ENCODE results near the gene TMEM242. TPM values are rescaled to one million over a fixed set of nuclear protein-coding genes. Genes with fewer than 3 reads are reported as not detected.

TMEM242 gene
- total RNA-seq, result 1 to 10 TPM; 2.7 to 8.0 (median 4.3) TPM

DNA sequence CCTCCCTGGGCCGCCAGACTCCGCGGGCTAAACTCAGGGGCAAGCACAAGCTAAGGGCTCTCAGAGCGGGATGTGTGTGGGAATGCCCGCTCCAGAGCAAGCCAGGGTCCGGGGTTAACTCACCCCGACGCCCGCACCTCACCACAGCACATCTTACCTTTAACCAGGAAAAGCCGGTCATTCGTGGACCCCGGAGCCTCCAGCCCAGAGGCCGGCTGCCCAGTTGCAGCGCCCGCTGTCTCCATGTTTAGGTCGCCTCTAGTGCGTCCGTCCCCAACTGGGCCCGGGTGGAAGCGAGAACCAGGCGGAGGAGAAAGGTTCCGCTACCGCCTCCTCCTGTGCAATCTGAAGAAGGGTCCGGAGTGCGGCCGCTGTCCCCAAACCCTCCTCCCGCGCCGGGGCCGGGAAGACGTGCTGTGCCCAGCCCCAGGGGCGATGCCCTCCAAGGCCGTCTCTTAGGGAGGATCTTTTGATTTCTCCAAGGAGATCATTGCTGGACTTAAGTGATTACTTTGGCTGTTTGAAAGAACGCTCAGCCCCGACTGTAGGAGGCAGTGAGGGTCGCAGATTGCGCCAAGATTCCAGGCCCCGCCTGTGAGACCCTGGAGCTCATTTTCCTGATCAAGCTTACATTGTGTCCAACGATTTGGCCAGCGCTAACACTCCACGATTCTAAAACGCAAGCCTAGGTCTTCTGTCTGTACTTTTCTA lies at the start of gene TMEM242:
TSS of gene TMEM242 (minus strand) at position 265 of the 711 bp plus-strand sequence. CDS start at position 245, 20 bp downstream.
- H3K4me1 ChIP-seq, result peaks cover 8 to 32% (median 11%) of the 10 kb centered on the region in 3 donors
- peak within 1 kb of the TSS; percentile 73 to 88 (median 82) for H3K4me3 ChIP-seq
- TF ChIP-seq, protein P1, sequence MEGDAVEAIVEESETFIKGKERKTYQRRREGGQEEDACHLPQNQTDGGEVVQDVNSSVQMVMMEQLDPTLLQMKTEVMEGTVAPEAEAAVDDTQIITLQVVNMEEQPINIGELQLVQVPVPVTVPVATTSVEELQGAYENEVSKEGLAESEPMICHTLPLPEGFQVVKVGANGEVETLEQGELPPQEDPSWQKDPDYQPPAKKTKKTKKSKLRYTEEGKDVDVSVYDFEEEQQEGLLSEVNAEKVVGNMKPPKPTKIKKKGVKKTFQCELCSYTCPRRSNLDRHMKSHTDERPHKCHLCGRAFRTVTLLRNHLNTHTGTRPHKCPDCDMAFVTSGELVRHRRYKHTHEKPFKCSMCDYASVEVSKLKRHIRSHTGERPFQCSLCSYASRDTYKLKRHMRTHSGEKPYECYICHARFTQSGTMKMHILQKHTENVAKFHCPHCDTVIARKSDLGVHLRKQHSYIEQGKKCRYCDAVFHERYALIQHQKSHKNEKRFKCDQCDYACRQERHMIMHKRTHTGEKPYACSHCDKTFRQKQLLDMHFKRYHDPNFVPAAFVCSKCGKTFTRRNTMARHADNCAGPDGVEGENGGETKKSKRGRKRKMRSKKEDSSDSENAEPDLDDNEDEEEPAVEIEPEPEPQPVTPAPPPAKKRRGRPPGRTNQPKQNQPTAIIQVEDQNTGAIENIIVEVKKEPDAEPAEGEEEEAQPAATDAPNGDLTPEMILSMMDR (IDR thresholded peaks at IDR 0.05), result peak in 5 of 6 experiments; percentile 26 to 48 (median 36)
- TF ChIP-seq POLR2A (IDR thresholded peaks at IDR 0.05), result peak in 3 of 4 donors; percentile 39 to 87 (median 83)
- intact Hi-C loops (cut with DNase I), result no loop called here
- H3K36me3 ChIP-seq, result peaks cover 0 to 37% (median 5%) of the 10 kb centered on the region in 3 donors
- WGBS, 2 donors, result 0% methylated on average over 10 of the region's 42 CpGs; no CpG with 5 or more reads in 1 of the 2 donors
- H3K9me3 ChIP-seq, result no peaks in the 10 kb centered on the region
- no peak for DNase-seq
- H3K27me3 ChIP-seq, result no peaks in the 10 kb centered on the region
- peak within 1 kb of the TSS; percentile 86 to 96 (median 93) for H3K27ac ChIP-seq

DNA sequence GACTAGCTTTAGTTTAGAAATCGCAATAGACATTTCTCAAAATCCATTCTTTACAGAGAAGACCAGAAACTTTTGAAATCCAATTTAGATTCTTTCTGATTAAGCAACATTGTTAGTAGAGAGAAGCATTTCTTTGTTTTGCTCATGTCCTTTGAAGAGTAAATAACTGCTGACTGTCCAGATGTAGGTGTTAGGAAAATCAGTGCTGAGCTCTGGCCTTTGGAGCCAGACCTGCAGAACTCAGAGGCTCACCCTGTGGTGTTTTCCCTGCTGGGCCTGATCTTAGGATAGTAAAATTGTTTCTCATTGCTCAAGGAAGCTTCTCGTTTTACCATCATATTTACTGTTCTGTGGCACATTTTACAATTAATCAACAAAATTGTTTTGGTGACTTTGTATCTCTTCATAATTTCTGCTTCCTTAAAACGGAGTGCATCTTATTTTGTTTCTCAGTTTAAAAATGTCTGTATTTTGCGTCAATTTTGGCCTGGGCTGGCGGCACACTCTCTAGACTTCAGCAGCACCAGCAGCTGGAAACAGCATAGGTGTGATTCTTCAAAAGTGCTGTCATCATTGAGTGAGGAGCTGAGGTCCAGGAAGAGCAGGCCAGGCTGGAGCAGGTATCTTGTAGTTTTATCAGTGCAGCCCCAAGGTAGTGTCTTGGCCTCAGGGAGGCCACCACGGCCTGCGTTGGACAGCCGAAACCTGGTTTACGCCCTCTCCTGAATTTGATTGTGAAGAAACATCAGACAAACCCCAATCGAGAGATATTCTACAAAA lies 49.4 kb upstream of the TMEM242 start:
- intact Hi-C loops (cut with DNase I), result no loop called here
- Histone ChIP-seq H3K36me3 (no peaks in the 10 kb centered on the region), H3K4me3 (no peak overlapping the region), H3K9me3 (no peaks in the 10 kb centered on the region), H3K27ac (no peak overlapping the region), H3K27me3 (peaks cover 0 to 8% (median 0%) of the 10 kb centered on the region in 4 donors), H3K4me1 (peaks cover 0 to 6% (median 0%) of the 10 kb centered on the region in 3 donors)
- WGBS, 2 donors, result 85 to 90% methylated on average over 8 to 10 of the region's 10 CpGs
- TF ChIP-seq, protein P1 (IDR thresholded peaks at IDR 0.05), result no peak
- TF ChIP-seq POLR2A (IDR thresholded peaks at IDR 0.05), result no peak
- DNase-seq, result no peak

DNA sequence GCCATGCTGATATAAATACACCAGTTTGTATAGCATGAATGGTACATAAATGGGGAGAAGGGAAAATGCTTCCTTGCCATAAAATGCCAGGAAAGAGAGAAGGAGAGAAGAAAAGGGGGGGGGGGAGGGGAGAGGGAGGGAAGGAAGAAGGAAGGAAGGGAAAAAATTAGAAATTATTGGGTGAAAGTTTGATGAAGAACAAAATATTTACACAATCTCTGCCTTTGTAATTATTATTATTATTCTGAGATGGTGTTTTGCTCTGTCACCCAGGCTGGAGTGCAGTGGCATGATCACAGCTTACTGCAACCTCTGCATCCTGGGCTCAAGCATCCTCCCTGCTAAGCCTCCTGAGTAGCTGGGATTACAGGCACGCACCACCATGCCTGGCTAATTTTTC lies 47.4 kb upstream of the TMEM242 start:
- Histone ChIP-seq H3K4me3 (no peak overlapping the region), H3K27ac (no peak overlapping the region), H3K4me1 (peaks cover 0 to 6% (median 0%) of the 10 kb centered on the region in 3 donors), H3K27me3 (peaks cover 0 to 21% (median 0%) of the 10 kb centered on the region in 4 donors), H3K36me3 (no peaks in the 10 kb centered on the region), H3K9me3 (no peaks in the 10 kb centered on the region)
- DNase-seq, result no peak
- intact Hi-C loops (cut with DNase I), result no loop called here
- TF ChIP-seq, protein P1 (IDR thresholded peaks at IDR 0.05), result no peak
- no peak for TF ChIP-seq POLR2A (IDR thresholded peaks at IDR 0.05)
- 89 to 90% methylated on average over 1 of the region's 1 CpG for WGBS, 2 donors

DNA sequence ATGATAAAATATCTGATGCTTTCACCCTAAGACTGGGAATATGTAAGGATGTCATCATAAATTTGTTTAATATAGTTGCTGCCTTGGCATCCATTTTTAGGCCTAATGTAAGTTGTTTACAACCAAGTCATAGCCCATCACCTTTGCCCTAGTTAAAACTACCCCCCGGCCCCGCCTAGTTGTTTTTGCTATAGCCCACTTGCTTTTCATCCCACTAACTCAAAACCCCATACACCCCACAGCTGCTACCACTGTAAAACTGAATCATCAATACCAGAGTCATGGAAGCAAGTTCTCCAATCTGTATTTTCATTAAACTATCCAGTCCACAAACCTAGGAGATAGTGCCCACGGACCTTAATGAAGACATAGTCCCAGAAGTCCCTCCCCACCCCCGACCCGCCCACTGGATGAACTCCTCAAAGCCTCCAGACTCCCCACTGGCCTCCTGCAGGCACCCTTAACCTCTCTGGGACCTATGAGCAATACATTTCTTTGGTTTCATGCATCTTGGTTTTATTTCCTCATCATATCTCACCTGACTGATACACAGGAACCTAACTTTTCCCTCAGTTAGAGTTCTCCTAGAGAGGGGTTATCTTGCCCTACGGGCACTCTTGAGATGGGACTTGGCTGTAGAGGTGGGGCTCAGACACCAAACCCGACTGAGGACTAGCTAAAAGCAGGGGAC lies 45.2 kb upstream of the TMEM242 start:
- WGBS, 2 donors, result 71 to 83% methylated on average over 4 to 5 of the region's 7 CpGs
- TF ChIP-seq, protein P1 (IDR thresholded peaks at IDR 0.05), result no peak
- TF ChIP-seq POLR2A (IDR thresholded peaks at IDR 0.05), result no peak
- intact Hi-C loops (cut with DNase I), result no loop called here

More for the DNA sequence above, 45.2 kb upstream of the TMEM242 start:
- DNase-seq, result no peak
- no peaks in the 10 kb centered on the region for H3K36me3 ChIP-seq
- no peak overlapping the region for H3K4me3 ChIP-seq
- no peaks in the 10 kb centered on the region for H3K9me3 ChIP-seq
- peaks cover 0 to 6% (median 0%) of the 10 kb centered on the region in 3 donors for H3K4me1 ChIP-seq
- H3K27me3 ChIP-seq, result peaks cover 0 to 21% (median 0%) of the 10 kb centered on the region in 4 donors
- no peak overlapping the region for H3K27ac ChIP-seq

All from esophagus squamous epithelium (tissue), 5 donors.